SK-N-SH treated with all-trans-retinoic acid at 6 μM for 48 hours (cell line): ENCODE data around the gene EPN1.

Experiments
- ATAC-seq: fragments of 200-7000 bp; cut with Tn5 transposase; 3 replicates; pipeline ENCODE4 v1.9.1; 2020; ENCODE audit warnings: mild to moderate bottlenecking, moderate library complexity
- ARNTL ChIP-seq: fragments of 450-650 bp; formaldehyde crosslinking; IDR thresholded peaks from 2 replicates; pipeline ENCODE4 v1.5.0; 2020; ENCODE audit warnings: low read depth, mild to moderate bottlenecking, moderate library complexity, borderline replicate concordance
- BACH2 ChIP-seq: fragments of 250-450 bp; sonication (Bioruptor Pico); IDR thresholded peaks from 2 replicates; pipeline ENCODE4 v1.9.0; 2021; ENCODE audit warnings: mild to moderate bottlenecking, borderline replicate concordance
- CREB5 ChIP-seq: fragments of 250-450 bp; sonication (Bioruptor Pico); IDR thresholded peaks from 2 replicates; pipeline ENCODE4 v1.5.1; 2020; ENCODE audit warnings: low read depth, mild to moderate bottlenecking, moderate library complexity
- CSDC2 ChIP-seq: fragments of 250-450 bp; sonication (Bioruptor Pico); IDR thresholded peaks from 2 replicates; pipeline ENCODE4 v1.5.0; 2020; ENCODE audit warnings: mild to moderate bottlenecking, moderate library complexity
- CSRNP3 ChIP-seq: fragments of 250-450 bp; sonication (Bioruptor Pico); IDR thresholded peaks from 2 replicates; pipeline ENCODE4 v1.5.1; 2021; ENCODE audit warnings: mild to moderate bottlenecking, moderate library complexity
- ESRRG ChIP-seq: fragments of 250-450 bp; sonication (Bioruptor Pico); IDR thresholded peaks from 2 replicates; pipeline ENCODE4 v1.6.1; 2021; ENCODE audit warnings: mild to moderate bottlenecking
- GLIS3 ChIP-seq: fragments of 250-450 bp; sonication (Bioruptor Pico); IDR thresholded peaks from 2 replicates; pipeline ENCODE4 v1.5.0; 2020; ENCODE audit warnings: mild to moderate bottlenecking, moderate library complexity
- ISL1 ChIP-seq: fragments of 250-450 bp; sonication (Bioruptor Pico); IDR thresholded peaks from 2 replicates; pipeline ENCODE4 v2.1.2; 2022; ENCODE audit warnings: mild to moderate bottlenecking, moderate library complexity
- OSR1 ChIP-seq: fragments of 250-450 bp; sonication (Bioruptor Pico); IDR thresholded peaks from 2 replicates; pipeline ENCODE4 v1.8.0; 2022; ENCODE audit warnings: moderate library complexity, mild to moderate bottlenecking, inconsistent platforms
- PATZ1 ChIP-seq: fragments of 250-450 bp; sonication (Bioruptor Pico); IDR thresholded peaks from 2 replicates; pipeline ENCODE4 v1.8.0; 2020; ENCODE audit warnings: mild to moderate bottlenecking, moderate library complexity, borderline replicate concordance
- POU6F1 ChIP-seq: fragments of 250-450 bp; sonication (Bioruptor Pico); IDR thresholded peaks from 2 replicates; pipeline ENCODE4 v1.8.0; 2021; ENCODE audit warnings: low read depth, mild to moderate bottlenecking, moderate library complexity, borderline replicate concordance
- RARB ChIP-seq: fragments of 250-450 bp; sonication (Bioruptor Pico); IDR thresholded peaks from 2 replicates; pipeline ENCODE4 v1.8.0; 2021; ENCODE audit warnings: mild to moderate bottlenecking, moderate library complexity
- SNAI2 ChIP-seq: fragments of 250-450 bp; sonication (Bioruptor Pico); IDR thresholded peaks from 2 replicates; pipeline ENCODE4 v1.5.0; 2020; ENCODE audit warnings: mild to moderate bottlenecking, moderate library complexity
- TCF4 ChIP-seq: fragments of 250-450 bp; sonication (Bioruptor Pico); IDR thresholded peaks from 2 replicates; pipeline ENCODE4 v1.8.0; 2021; ENCODE audit warnings: mild to moderate bottlenecking, moderate library complexity, borderline replicate concordance
- TOX ChIP-seq: fragments of 250-450 bp; sonication (Bioruptor Pico); IDR thresholded peaks from 2 replicates; pipeline ENCODE4 v1.8.0; 2021; ENCODE audit warnings: mild to moderate bottlenecking, moderate library complexity, borderline replicate concordance
- TSHZ2 ChIP-seq: fragments of 250-450 bp; sonication (Bioruptor Pico); IDR thresholded peaks from 2 replicates; pipeline ENCODE4 v1.5.0; 2020; ENCODE audit warnings: mild to moderate bottlenecking, moderate library complexity
- ZC3H10 ChIP-seq: fragments of 250-450 bp; sonication (Bioruptor Pico); IDR thresholded peaks from 2 replicates; pipeline ENCODE4 v1.5.1; 2021; ENCODE audit warnings: mild to moderate bottlenecking, moderate library complexity
- ZFP3 ChIP-seq: fragments of 250-450 bp; sonication (Bioruptor Pico); IDR thresholded peaks from 2 replicates; pipeline ENCODE4 v1.5.0; 2020; ENCODE audit warnings: mild to moderate bottlenecking, moderate library complexity
- ZFP30 ChIP-seq: fragments of 450-650 bp; formaldehyde crosslinking; IDR thresholded peaks from 2 replicates; pipeline ENCODE4 v1.5.0; 2022; ENCODE audit warnings: mild to moderate bottlenecking, moderate library complexity
- ZNF565 ChIP-seq: fragments of 450-650 bp; formaldehyde crosslinking; conservative IDR thresholded peaks from 2 replicates; pipeline ENCODE4 v1.5.0; 2020; ENCODE audit warnings: low read depth, mild to moderate bottlenecking, moderate library complexity
- ZNF70 ChIP-seq: fragments of 450-650 bp; formaldehyde crosslinking; IDR thresholded peaks from 2 replicates; pipeline ENCODE4 v1.5.0; 2020; ENCODE audit warnings: mild to moderate bottlenecking, moderate library complexity
- ZNF8 ChIP-seq: fragments of 450-650 bp; formaldehyde crosslinking; IDR thresholded peaks from 2 replicates; pipeline ENCODE4 v1.5.0; 2020; ENCODE audit warnings: mild to moderate bottlenecking, moderate library complexity

The EPN1 gene

GRCh38 chr19:55650126-55650557, 24.9 kb upstream of the EPN1 start:
- no peak for ATAC-seq
- TF ChIP-seq PATZ1 (CRISPR knock-in tag) (no peak), RARB (CRISPR knock-in tag) (no peak), TCF4 (CRISPR knock-in tag) (no peak)

- TF ChIP-seq ARNTL (CRISPR knock-in tag): no peak
- no peak for TF ChIP-seq ESRRG
- TF ChIP-seq CSDC2: no peak
- TF ChIP-seq POU6F1: no peak
- TF ChIP-seq ZNF8 (CRISPR knock-in tag): no peak
- TF ChIP-seq ZFP30 (CRISPR knock-in tag): no peak
- TF ChIP-seq ISL1 (CRISPR knock-in tag): no peak
- no peak for TF ChIP-seq ZNF565 (CRISPR knock-in tag)
- ATAC-seq: no peak
These were observed 24.3 kb upstream of the EPN1 start for GRCh38 chr19:55650602-55651230.

GRCh38 chr19:55651236-55651635, 23.8 kb upstream of the EPN1 start:
- no peak for ATAC-seq
- TF ChIP-seq ZNF70 (CRISPR knock-in tag) (no peak), ZFP30 (CRISPR knock-in tag) (no peak), TCF4 (CRISPR knock-in tag) (no peak), ARNTL (CRISPR knock-in tag) (no peak), SNAI2 (CRISPR knock-in tag) (no peak), PATZ1 (CRISPR knock-in tag) (no peak), ZNF8 (CRISPR knock-in tag) (no peak), OSR1 (no peak)

GRCh38 chr19:55652311-55653128, 22.5 kb upstream of the EPN1 start:
- ATAC-seq: no peak
- TF ChIP-seq ZNF565 (CRISPR knock-in tag) (no peak), ZC3H10 (no peak), GLIS3 (no peak), TCF4 (CRISPR knock-in tag) (no peak), TOX (CRISPR knock-in tag) (no peak), CREB5 (CRISPR knock-in tag) (no peak), ZNF70 (CRISPR knock-in tag) (no peak), OSR1 (no peak), CSRNP3 (CRISPR knock-in tag) (no peak), BACH2 (CRISPR knock-in tag) (no peak), TSHZ2 (no peak), POU6F1 (no peak), ZFP3 (CRISPR knock-in tag) (no peak), ZNF8 (CRISPR knock-in tag) (no peak), ARNTL (CRISPR knock-in tag) (no peak)
